Mesendoderm (in vitro differentiated cells): ENCODE results near the gene NDFIP1.

Experiments
- DNase-seq: peaks from one replicate; pipeline ENCODE4 v3.0.0; 2013
- H2AK5ac ChIP-seq: 2 replicates; pipeline ENCODE4 v1.6.1; 2013; ENCODE audit warnings: low read length, inconsistent platforms
- H2BK120ac ChIP-seq: 2 replicates; pipeline ENCODE4 v1.6.1; 2013; ENCODE audit warnings: low read depth, mild to moderate bottlenecking, low read length, moderate library complexity, mixed read lengths
- H2BK15ac ChIP-seq: replicated peaks from 2 replicates; pipeline ENCODE4 v1.6.1; 2013; ENCODE audit warnings: low read depth, mild to moderate bottlenecking, moderate library complexity
- H2BK5ac ChIP-seq: 2 replicates; pipeline ENCODE4 v1.6.1; 2013; ENCODE audit warnings: low read length, inconsistent platforms
- H3K18ac ChIP-seq: 2 replicates; pipeline ENCODE4 v1.6.1; 2013; ENCODE audit warnings: mild to moderate bottlenecking, low read length, mixed read lengths
- H3K23ac ChIP-seq: one replicate; pipeline ENCODE4 v1.6.1; 2013; ENCODE audit warnings: low read length
- H3K27ac ChIP-seq: 2 replicates; pipeline ENCODE4 v1.5.1; 2013; ENCODE audit warnings: low read depth, mild to moderate bottlenecking, inconsistent platforms, low read length, moderate library complexity
- H3K27me3 ChIP-seq: 2 replicates; pipeline ENCODE4 v1.6.1; 2013; ENCODE audit warnings: low read length, control low read depth, mild to moderate bottlenecking, inconsistent platforms; ENCODE audit not compliant: insufficient read depth, poor library complexity
- H3K36me3 ChIP-seq: 2 replicates; pipeline ENCODE4 v1.6.1; 2013; ENCODE audit warnings: low read length, inconsistent platforms; ENCODE audit not compliant: control insufficient read depth, insufficient read depth
- H3K4ac ChIP-seq: one replicate; pipeline ENCODE4 v1.6.1; 2013; ENCODE audit warnings: low read depth, mild to moderate bottlenecking, low read length, moderate library complexity
- H3K4me1 ChIP-seq: 2 replicates; pipeline ENCODE4 v1.6.1; 2013; ENCODE audit warnings: low read depth, low read length, inconsistent platforms; ENCODE audit not compliant: control insufficient read depth
- H3K4me2 ChIP-seq: 2 replicates; pipeline ENCODE4 v1.6.1; 2013; ENCODE audit warnings: low read length
- H3K4me3 ChIP-seq: 2 replicates; pipeline ENCODE4 v1.5.1; 2013; ENCODE audit warnings: mild to moderate bottlenecking, low read length
- H3K56ac ChIP-seq: one replicate; pipeline ENCODE4 v1.6.1; 2013; ENCODE audit warnings: low read length
- H3K79me1 ChIP-seq: 2 replicates; pipeline ENCODE4 v1.6.1; 2013; ENCODE audit warnings: low read length, inconsistent platforms
- H3K79me2 ChIP-seq: 2 replicates; pipeline ENCODE4 v1.6.1; 2013; ENCODE audit warnings: mild to moderate bottlenecking, low read length; ENCODE audit not compliant: control insufficient read depth, insufficient read depth
- H3K9ac ChIP-seq: 2 replicates; pipeline ENCODE4 v1.6.1; 2013; ENCODE audit warnings: low read length, inconsistent platforms
- H4K5ac ChIP-seq: one replicate; pipeline ENCODE4 v1.6.1; 2013; ENCODE audit warnings: low read length
- H4K8ac ChIP-seq: one replicate; pipeline ENCODE4 v1.6.1; 2013; ENCODE audit warnings: low read depth, mild to moderate bottlenecking, control low read depth, low read length, moderate library complexity
- WGBS: extraction: QIAGEN DNeasy Blood & Tissue Kit; methylation state at CpG from one replicate; pipeline ENCODE4 v1.1.7; 2013; ENCODE audit warnings: low lambda C conversion rate, missing lambda C conversion rate; ENCODE audit not compliant: insufficient coverage; ENCODE audit errors: extremely low coverage; 5-methylcytosine and 5-hydroxymethylcytosine counted together

NDFIP1 gene

DNA sequence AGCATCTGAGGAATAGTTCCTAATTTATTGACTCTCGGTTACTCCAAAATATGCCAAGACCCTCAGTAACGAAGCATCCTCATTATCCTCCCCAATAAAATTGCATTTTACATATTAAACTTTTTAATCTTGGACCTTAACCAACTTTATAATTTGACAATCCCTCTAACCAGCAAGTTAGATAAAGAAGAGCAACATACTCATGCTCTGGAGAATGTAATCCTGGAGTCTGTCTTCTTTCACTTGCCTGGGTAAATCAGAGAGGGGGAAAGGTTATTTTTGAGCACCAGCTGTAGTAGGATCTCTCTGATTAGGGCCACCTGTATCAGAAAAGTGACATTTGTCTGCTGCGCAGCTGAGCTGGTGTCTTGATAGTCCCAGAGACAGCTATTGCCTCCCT is 59.8 kb downstream of the NDFIP1 start:
- Histone ChIP-seq H3K36me3 (no peaks in the 10 kb centered on the region), H3K9ac (peak overlapping the region; percentile 19), H3K4me1 (peaks cover 9% of the 10 kb centered on the region), H3K4me2 (no peak overlapping the region), H3K27ac (peak overlapping the region; percentile 78), H3K4me3 (no peak overlapping the region), H4K5ac (no peak overlapping the region), H2BK15ac (peak overlapping the region; percentile 65), H3K79me2 (no peaks in the 10 kb centered on the region), H3K18ac (peak overlapping the region; percentile 94), H3K27me3 (no peaks in the 10 kb centered on the region), H2BK5ac (peak overlapping the region; percentile 69), H2AK5ac (no peak overlapping the region), H3K4ac (peak overlapping the region; percentile 85), H4K8ac (no peak overlapping the region), H3K79me1 (no peaks in the 10 kb centered on the region), H2BK120ac (peak overlapping the region; percentile 97), H3K56ac (peak overlapping the region; percentile 74), H3K23ac (no peak overlapping the region)
- no CpG with 5 or more reads among the region's 3 CpGs for WGBS
- no peak for DNase-seq

DNA sequence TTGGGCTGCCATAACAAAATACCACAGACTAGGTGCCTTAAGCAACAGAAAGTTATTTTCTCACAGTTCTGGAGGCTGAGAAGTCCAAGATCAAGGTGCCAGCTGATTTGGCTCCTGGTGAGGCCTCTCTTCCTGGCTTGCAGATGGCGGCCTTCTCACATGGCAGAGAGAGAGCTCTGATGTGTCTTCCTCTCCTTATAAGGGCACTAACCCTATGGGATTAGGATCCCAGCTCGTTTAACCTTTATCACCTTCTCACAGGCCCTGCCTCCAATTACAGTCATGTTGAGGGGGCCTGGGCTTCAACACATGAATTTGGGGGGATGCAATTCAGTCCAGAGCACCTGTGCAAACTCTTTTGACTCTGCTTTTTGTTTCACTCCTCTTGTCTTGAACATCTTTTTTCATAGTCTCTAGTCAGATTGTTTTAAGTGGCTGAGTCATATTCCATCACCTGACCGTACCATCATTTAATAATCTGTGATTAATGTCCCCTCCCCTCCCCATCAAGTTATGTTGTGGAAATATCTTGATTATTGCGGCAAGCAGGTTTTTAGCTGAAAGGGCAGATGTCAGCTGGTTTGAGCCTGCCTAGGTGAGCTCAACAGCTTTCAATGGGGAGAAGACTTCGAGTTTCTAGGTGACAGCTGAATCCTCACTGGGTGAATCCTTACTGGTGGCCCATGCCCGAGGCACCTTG is 61.8 kb downstream of the NDFIP1 start:
- no peak overlapping the region for H4K8ac ChIP-seq
- no peaks in the 10 kb centered on the region for H3K36me3 ChIP-seq
- peak overlapping the region; percentile 64 for H3K27ac ChIP-seq
- no peak overlapping the region for H3K4me2 ChIP-seq
- H3K9ac ChIP-seq, result no peak overlapping the region
- peaks cover 13% of the 10 kb centered on the region for H3K4me1 ChIP-seq
- H3K56ac ChIP-seq, result peak overlapping the region; percentile 45
- WGBS, result no CpG with 5 or more reads among the region's 6 CpGs
- no peak overlapping the region for H2BK120ac ChIP-seq
- no peak overlapping the region for H4K5ac ChIP-seq
- H3K4me3 ChIP-seq, result no peak overlapping the region
- peak overlapping the region; percentile 73 for H3K4ac ChIP-seq
- H3K79me1 ChIP-seq, result no peaks in the 10 kb centered on the region
- H3K79me2 ChIP-seq, result no peaks in the 10 kb centered on the region
- peak overlapping the region; percentile 1 for H3K18ac ChIP-seq
- H3K23ac ChIP-seq, result no peak overlapping the region
- peak; percentile 69 for DNase-seq
- no peaks in the 10 kb centered on the region for H3K27me3 ChIP-seq
- no peak overlapping the region for H2BK15ac ChIP-seq
- H2AK5ac ChIP-seq, result peak overlapping the region; percentile 9
- peak overlapping the region; percentile 18 for H2BK5ac ChIP-seq

DNA sequence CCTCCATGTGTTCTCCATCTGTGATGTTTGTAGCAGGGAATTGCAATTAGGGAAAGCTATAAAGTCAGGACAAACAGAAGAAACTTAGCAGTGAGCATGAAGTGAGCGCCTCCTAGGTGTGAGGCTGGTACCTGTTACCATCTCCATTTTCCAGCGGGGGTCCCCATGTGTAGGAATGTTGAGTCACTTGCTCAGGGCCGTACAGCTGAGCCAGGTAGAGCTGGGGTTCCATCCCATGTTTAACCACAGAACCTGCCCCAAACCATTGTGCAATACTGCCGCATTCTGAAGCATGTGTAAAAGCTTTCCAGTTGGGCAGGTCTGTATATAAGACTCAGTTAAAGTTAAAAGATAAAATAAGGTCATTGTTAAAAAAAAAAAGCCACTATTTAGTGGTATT is 62.7 kb downstream of the NDFIP1 start:
- H3K9ac ChIP-seq, result no peak overlapping the region
- peak overlapping the region; percentile 73 for H3K4ac ChIP-seq
- peak overlapping the region; percentile 18 for H2BK5ac ChIP-seq
- no peak overlapping the region for H3K4me2 ChIP-seq
- DNase-seq, result no peak
- H3K79me1 ChIP-seq, result no peaks in the 10 kb centered on the region
- H2AK5ac ChIP-seq, result peak overlapping the region; percentile 9
- H2BK15ac ChIP-seq, result no peak overlapping the region
- no peak overlapping the region for H2BK120ac ChIP-seq
- H3K4me3 ChIP-seq, result no peak overlapping the region
- no CpG with 5 or more reads among the region's 4 CpGs for WGBS
- no peaks in the 10 kb centered on the region for H3K79me2 ChIP-seq
- no peaks in the 10 kb centered on the region for H3K36me3 ChIP-seq
- H3K27ac ChIP-seq, result no peak overlapping the region
- no peak overlapping the region for H4K5ac ChIP-seq
- peak overlapping the region; percentile 6 for H4K8ac ChIP-seq
- no peaks in the 10 kb centered on the region for H3K27me3 ChIP-seq
- peak overlapping the region; percentile 45 for H3K56ac ChIP-seq
- peaks cover 15% of the 10 kb centered on the region for H3K4me1 ChIP-seq
- peak overlapping the region; percentile 1 for H3K18ac ChIP-seq
- no peak overlapping the region for H3K23ac ChIP-seq

DNA sequence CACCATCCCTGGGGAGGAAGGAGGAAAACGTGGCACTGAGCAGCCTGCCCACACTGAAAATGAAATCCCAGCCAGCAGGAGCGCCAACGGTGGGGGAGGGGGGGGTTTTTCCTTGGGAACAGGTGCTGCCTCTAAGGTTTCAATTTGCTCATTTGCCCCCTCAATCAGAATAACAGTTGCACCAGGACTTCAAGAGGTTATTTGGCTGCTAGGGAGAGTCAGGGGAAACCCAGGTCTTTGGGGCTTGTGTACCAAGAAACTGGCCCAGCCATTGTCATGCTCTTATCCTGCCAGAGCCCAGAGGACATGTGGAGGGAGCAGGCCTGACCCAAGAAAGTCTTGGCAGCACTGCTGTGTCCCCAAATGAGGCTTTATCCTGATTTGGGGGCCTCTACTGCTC is 66.5 kb downstream of the NDFIP1 start:
- Histone ChIP-seq H3K36me3 (no peaks in the 10 kb centered on the region), H3K23ac (no peak overlapping the region), H4K5ac (no peak overlapping the region), H3K9ac (peak overlapping the region; percentile 47), H2BK15ac (no peak overlapping the region), H3K27ac (peak overlapping the region; percentile 73), H3K27me3 (no peaks in the 10 kb centered on the region), H3K79me1 (no peaks in the 10 kb centered on the region), H2BK120ac (peak overlapping the region; percentile 56), H3K79me2 (no peaks in the 10 kb centered on the region), H2AK5ac (no peak overlapping the region), H2BK5ac (peak overlapping the region; percentile 93), H3K4ac (peak overlapping the region; percentile 40), H3K4me1 (peaks cover 10% of the 10 kb centered on the region), H3K4me3 (no peak overlapping the region), H3K56ac (peak overlapping the region; percentile 78), H3K4me2 (no peak overlapping the region), H3K18ac (peak overlapping the region; percentile 82), H4K8ac (no peak overlapping the region)
- WGBS, result no CpG with 5 or more reads among the region's 3 CpGs
- no peak for DNase-seq

DNA sequence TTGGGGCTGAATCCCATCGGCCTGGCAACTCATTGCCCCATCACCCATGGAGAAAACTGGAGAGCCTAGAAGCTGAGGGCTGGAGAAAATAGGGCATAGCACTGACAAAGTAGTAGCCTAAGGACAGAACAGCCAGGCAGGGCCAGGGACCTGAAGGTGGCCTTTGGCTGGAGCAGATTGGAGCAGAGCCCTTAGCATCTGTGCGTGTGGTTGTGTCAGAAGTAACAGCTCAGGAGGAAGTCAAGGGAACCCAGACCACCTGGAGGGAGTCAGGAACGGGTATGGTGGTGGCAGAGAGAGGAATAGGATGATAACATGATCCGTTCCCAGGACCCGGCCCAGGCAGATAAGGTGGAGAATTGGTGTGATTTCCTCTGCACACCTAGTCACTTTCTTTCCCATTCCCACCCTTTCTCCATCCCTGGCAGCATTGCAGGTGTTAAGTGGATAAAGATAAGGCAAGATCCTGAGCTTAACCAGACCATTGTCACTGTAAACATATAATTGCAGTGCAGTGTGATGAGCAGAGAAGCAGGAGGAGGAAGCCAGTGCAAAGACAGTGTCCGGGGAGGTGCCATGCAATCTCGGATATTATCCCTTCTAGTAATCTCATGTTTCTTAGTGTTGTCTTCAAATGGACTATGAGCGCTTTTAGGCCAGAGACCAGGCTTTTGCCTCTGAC is 67.0 kb downstream of the NDFIP1 start:
- H3K18ac ChIP-seq, result peak overlapping the region; percentile 83
- peak overlapping the region; percentile 46 for H2BK15ac ChIP-seq
- no peak overlapping the region for H4K8ac ChIP-seq
- WGBS, result no CpG with 5 or more reads among the region's 8 CpGs
- H3K27ac ChIP-seq, result peak overlapping the region; percentile 73
- H3K4ac ChIP-seq, result peak overlapping the region; percentile 40
- no peak overlapping the region for H4K5ac ChIP-seq
- peak overlapping the region; percentile 78 for H3K56ac ChIP-seq
- H3K36me3 ChIP-seq, result no peaks in the 10 kb centered on the region
- H3K4me2 ChIP-seq, result no peak overlapping the region
- peak overlapping the region; percentile 56 for H2BK120ac ChIP-seq
- no peaks in the 10 kb centered on the region for H3K27me3 ChIP-seq
- peak; percentile 97 for DNase-seq
- no peak overlapping the region for H2AK5ac ChIP-seq
- no peaks in the 10 kb centered on the region for H3K79me2 ChIP-seq
- H3K4me1 ChIP-seq, result peaks cover 7% of the 10 kb centered on the region
- H2BK5ac ChIP-seq, result peak overlapping the region; percentile 93
- H3K23ac ChIP-seq, result no peak overlapping the region
- H3K9ac ChIP-seq, result peak overlapping the region; percentile 47
- H3K79me1 ChIP-seq, result no peaks in the 10 kb centered on the region
- no peak overlapping the region for H3K4me3 ChIP-seq
